Measurements from ENCODE around the gene PPP1R12A.

DNA sequence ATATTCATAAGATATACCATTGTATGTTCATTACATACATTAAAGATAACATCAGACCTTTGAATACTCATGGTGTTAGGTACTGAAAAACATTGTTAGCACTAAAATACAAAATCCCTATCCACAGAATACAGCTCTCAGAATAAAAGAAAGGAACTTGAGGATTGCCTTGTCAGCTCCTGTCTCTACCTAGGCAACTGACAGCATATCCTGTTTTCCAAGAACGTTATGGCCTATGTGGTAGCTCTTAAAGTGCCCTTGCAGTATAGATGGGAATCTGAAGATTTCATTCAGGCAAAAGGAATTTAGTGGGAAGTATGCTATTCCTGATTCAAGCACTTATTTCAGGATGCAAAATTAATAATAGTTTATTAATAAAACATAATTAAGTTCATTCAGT lies 1.8 kb upstream of the PPP1R12A start:
- TF ChIP-seq, protein P1, sequence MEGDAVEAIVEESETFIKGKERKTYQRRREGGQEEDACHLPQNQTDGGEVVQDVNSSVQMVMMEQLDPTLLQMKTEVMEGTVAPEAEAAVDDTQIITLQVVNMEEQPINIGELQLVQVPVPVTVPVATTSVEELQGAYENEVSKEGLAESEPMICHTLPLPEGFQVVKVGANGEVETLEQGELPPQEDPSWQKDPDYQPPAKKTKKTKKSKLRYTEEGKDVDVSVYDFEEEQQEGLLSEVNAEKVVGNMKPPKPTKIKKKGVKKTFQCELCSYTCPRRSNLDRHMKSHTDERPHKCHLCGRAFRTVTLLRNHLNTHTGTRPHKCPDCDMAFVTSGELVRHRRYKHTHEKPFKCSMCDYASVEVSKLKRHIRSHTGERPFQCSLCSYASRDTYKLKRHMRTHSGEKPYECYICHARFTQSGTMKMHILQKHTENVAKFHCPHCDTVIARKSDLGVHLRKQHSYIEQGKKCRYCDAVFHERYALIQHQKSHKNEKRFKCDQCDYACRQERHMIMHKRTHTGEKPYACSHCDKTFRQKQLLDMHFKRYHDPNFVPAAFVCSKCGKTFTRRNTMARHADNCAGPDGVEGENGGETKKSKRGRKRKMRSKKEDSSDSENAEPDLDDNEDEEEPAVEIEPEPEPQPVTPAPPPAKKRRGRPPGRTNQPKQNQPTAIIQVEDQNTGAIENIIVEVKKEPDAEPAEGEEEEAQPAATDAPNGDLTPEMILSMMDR (conservative IDR thresholded peaks at IDR 0.05; ENCODE audit: low read depth, low read length): no peak
- TF ChIP-seq MAZ (IDR thresholded peaks at IDR 0.05; ENCODE audit: borderline replicate concordance, low read depth, low read length) (no peak), RAD21 (IDR thresholded peaks at IDR 0.05; ENCODE audit: low read length) (no peak), POLR2A (IDR thresholded peaks at IDR 0.05; ENCODE audit: low read depth, low read length) (no peak), MAFK (IDR thresholded peaks at IDR 0.05; ENCODE audit: low read depth, low read length) (no peak), NFE2L2 (IDR thresholded peaks at IDR 0.05; ENCODE audit: low read depth, low read length) (no peak), FOS (IDR thresholded peaks at IDR 0.05; ENCODE audit: low read depth, low read length) (no peak), RFX5 (IDR thresholded peaks at IDR 0.05; ENCODE audit: low read depth, low read length) (no peak)
